ENCODE measurements around the gene KIAA1328. TPM values are rescaled to one million over a fixed set of nuclear protein-coding genes. Genes with fewer than 3 reads are reported as not detected.

Gene KIAA1328
- total RNA-seq, 1 experiment from 2014 or later: 10.2 TPM

DNA sequence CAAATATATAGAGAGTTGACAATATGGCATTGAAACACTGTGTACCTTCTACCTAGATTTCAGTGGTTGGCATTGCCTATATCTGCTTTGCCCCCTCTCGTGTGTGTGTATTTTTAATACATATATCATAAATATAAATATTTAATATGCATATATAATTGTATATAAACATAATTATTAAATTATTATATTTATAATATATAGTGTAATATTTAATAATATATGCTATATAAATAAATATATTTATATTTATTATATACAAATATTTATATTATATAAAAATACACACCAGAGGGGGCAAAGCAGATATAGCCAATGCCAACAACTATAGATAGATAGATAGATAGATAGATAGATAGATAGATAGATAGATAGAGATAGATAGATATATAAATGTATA lies 124.1 kb downstream of the KIAA1328 start:
- peaks cover 2% of the 10 kb centered on the region for H3K4me1 Mint-ChIP-seq (ENCODE audit: low read depth, unreplicated experiment)
- CTCF ChIA-PET: no interaction called here

DNA sequence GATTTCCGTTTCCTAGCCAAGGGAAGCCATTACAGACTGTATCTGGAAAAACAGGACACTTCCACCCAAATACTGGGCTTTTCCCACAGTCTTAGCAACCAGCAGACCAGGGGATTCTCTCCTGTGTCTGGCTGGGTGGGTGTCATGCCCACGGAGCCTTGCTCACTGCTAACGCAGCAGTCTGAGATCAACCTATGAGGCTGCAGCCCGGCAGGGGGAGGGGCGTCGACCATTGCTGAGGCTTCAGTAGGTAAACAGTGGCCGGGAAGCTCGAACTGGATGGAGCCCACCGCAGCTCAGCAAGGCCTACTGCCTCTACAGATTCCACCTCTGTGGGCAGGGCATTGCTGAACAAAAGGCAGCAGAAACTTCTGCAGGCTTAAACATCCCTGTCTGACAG lies 131.1 kb downstream of the KIAA1328 start:
- Mint-ChIP-seq H3K36me3 (ENCODE audit: insufficient read depth, unreplicated experiment) (no peaks in the 10 kb centered on the region), H3K4me3 (ENCODE audit: low read depth, unreplicated experiment) (no peak overlapping the region), H3K4me1 (ENCODE audit: low read depth, unreplicated experiment) (no peaks in the 10 kb centered on the region), H3K27ac (ENCODE audit: unreplicated experiment) (no peak overlapping the region), H3K9me3 (ENCODE audit: low read depth, unreplicated experiment) (peaks cover 7% of the 10 kb centered on the region), H3K27me3 (ENCODE audit: unreplicated experiment) (no peaks in the 10 kb centered on the region)
- intact Hi-C loops (cut with micrococcal nuclease; ENCODE audit: unreplicated experiment): no loop called here
- TF ChIP-seq, protein P1, sequence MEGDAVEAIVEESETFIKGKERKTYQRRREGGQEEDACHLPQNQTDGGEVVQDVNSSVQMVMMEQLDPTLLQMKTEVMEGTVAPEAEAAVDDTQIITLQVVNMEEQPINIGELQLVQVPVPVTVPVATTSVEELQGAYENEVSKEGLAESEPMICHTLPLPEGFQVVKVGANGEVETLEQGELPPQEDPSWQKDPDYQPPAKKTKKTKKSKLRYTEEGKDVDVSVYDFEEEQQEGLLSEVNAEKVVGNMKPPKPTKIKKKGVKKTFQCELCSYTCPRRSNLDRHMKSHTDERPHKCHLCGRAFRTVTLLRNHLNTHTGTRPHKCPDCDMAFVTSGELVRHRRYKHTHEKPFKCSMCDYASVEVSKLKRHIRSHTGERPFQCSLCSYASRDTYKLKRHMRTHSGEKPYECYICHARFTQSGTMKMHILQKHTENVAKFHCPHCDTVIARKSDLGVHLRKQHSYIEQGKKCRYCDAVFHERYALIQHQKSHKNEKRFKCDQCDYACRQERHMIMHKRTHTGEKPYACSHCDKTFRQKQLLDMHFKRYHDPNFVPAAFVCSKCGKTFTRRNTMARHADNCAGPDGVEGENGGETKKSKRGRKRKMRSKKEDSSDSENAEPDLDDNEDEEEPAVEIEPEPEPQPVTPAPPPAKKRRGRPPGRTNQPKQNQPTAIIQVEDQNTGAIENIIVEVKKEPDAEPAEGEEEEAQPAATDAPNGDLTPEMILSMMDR (IDR thresholded peaks at IDR 0.05; ENCODE audit: unreplicated experiment): no peak
- no TSS peak for BruUV-seq (replicated peaks)
- DNase-seq: no peak
- CTCF ChIA-PET: no interaction called here

More for the DNA sequence above, 124.1 kb downstream of the KIAA1328 start:
- TF ChIP-seq, protein P1 (IDR thresholded peaks at IDR 0.05; ENCODE audit: unreplicated experiment): no peak
- Mint-ChIP-seq H3K4me3 (ENCODE audit: low read depth, unreplicated experiment) (no peak overlapping the region), H3K27ac (ENCODE audit: unreplicated experiment) (no peak overlapping the region), H3K36me3 (ENCODE audit: insufficient read depth, unreplicated experiment) (peaks cover under 1% of the 10 kb centered on the region), H3K9me3 (ENCODE audit: low read depth, unreplicated experiment) (no peaks in the 10 kb centered on the region), H3K27me3 (ENCODE audit: unreplicated experiment) (no peaks in the 10 kb centered on the region)
- no TSS peak for BruUV-seq (replicated peaks)
- no peak for DNase-seq
- intact Hi-C loops (cut with micrococcal nuclease; ENCODE audit: unreplicated experiment): no loop called here

DNA sequence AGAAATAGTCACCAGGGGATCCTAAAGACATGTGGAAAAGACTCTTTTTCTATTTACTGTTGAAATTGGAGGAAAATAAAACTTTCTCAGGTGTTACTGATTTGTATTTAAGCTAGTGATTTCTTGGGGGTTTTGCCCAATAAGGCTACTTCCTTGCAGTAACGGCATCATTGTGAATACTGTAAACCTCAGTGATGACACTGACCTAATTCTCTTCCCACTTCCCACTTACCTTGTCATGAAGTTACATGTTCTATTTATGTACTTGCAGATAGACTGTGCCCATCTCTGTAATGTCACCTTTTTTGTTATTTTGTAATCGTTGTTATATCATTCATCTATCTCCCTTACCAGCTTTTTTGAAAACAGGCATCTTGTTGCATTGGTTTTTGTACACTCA lies 134.5 kb downstream of the KIAA1328 start:
- H3K9me3 Mint-ChIP-seq (ENCODE audit: low read depth, unreplicated experiment): peaks cover 9% of the 10 kb centered on the region
- H3K27ac Mint-ChIP-seq (ENCODE audit: unreplicated experiment): no peak overlapping the region
- no peaks in the 10 kb centered on the region for H3K36me3 Mint-ChIP-seq (ENCODE audit: insufficient read depth, unreplicated experiment)
- CTCF ChIA-PET: no interaction called here
- no peaks in the 10 kb centered on the region for H3K27me3 Mint-ChIP-seq (ENCODE audit: unreplicated experiment)
- TF ChIP-seq, protein P1 (IDR thresholded peaks at IDR 0.05; ENCODE audit: unreplicated experiment): no peak
- intact Hi-C loops (cut with micrococcal nuclease; ENCODE audit: unreplicated experiment): no loop called here
- no peak for DNase-seq
- BruUV-seq (replicated peaks): no TSS peak
- H3K4me3 Mint-ChIP-seq (ENCODE audit: low read depth, unreplicated experiment): no peak overlapping the region
- no peaks in the 10 kb centered on the region for H3K4me1 Mint-ChIP-seq (ENCODE audit: low read depth, unreplicated experiment)

DNA sequence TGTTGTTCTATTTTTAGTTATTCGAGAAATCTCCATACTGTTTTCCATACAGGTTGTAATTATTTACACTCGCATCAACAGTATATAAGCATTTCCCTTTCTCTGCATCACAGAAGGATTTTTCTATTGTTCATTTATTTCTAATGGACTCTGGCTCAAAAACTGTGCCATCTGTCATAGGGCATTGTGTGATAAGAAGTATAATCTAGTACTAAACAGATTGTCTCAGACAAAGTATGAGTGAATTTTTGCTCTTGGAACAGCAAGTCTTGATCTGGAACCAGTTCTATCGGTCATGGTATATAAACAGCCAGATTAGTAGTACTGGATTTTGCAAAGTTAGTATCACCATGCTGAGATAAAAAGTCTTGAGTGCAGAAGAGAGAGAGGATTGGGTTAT lies 145.8 kb downstream of the KIAA1328 start:
- Mint-ChIP-seq H3K27me3 (ENCODE audit: unreplicated experiment) (no peaks in the 10 kb centered on the region), H3K27ac (ENCODE audit: unreplicated experiment) (no peak overlapping the region), H3K36me3 (ENCODE audit: insufficient read depth, unreplicated experiment) (no peaks in the 10 kb centered on the region), H3K9me3 (ENCODE audit: low read depth, unreplicated experiment) (peaks cover 6% of the 10 kb centered on the region), H3K4me3 (ENCODE audit: low read depth, unreplicated experiment) (no peak overlapping the region), H3K4me1 (ENCODE audit: low read depth, unreplicated experiment) (no peaks in the 10 kb centered on the region)
- no TSS peak for BruUV-seq (replicated peaks)
- CTCF ChIA-PET: no interaction called here
- TF ChIP-seq, protein P1 (IDR thresholded peaks at IDR 0.05; ENCODE audit: unreplicated experiment): no peak
- DNase-seq: no peak
- intact Hi-C loops (cut with micrococcal nuclease; ENCODE audit: unreplicated experiment): no loop called here

Measured in Calu3 (cell line).